Activated naive CD4-positive, alpha-beta T cell (primary cell): Measurements from ENCODE around the gene VPS54.

Experiments used
- DNase-seq, 4 experiments: peaks; one replicate each; lab custom pipeline; 2025; lab: John Stamatoyannopoulos, UW

VPS54 gene

GRCh38 chr2:63843791-63844190, 175.4 kb downstream of the VPS54 start:
- DNase-seq = no peak

GRCh38 chr2:63843093-63843492, 176.1 kb downstream of the VPS54 start:
- DNase-seq = no peak

- DNase-seq = no peak
Measured at GRCh38 chr2:63842149-63843061, 176.8 kb downstream of the VPS54 start.
